PC-3 (cell line): Measurements from ENCODE around the gene MYH9. TPM values are rescaled to one million over a fixed set of nuclear protein-coding genes. Genes with fewer than 3 reads are reported as not detected.
A peak's percentile ranks its signal among the peaks of the same experiment; 100 is the strongest.

Experiments used
- ATAC-seq: fragments of 200-7000 bp; cut with Tn5 transposase; 2 replicates; pipeline ENCODE4 v1.9.1; 2020; ENCODE audit warnings: mild to moderate bottlenecking, moderate library complexity
- BruUV-seq: library from RNA; stranded (reverse); fragments of 400-500 nt; replicated peaks from 2 replicates; lab custom pipeline; 2021; lab: Mats Ljungman, UMichigan
- CTCF ChIA-PET: fragments of 300-600 bp; sonication (Branson Sonifier 250); formaldehyde crosslinking; loops from one replicate; lab custom pipeline; 2022; ENCODE audit warnings: antibody characterized with exemption; lab: Charles Lee
- POLR2A ChIA-PET: fragments of 300-600 bp; sonication (Branson Sonifier 250); formaldehyde crosslinking; loops from one replicate; lab custom pipeline; 2022; ENCODE audit warnings: antibody characterized with exemption; ENCODE audit not compliant: unreplicated experiment; lab: Charles Lee
- DNase-seq: peaks from one replicate; pipeline ENCODE4 v3.0.0-alpha.2; 2015
- H2AFZ ChIP-seq: fragments of 300-600 bp; sonication (generic); 2 replicates; pipeline ENCODE4 v1.6.0; 2016; ENCODE audit warnings: antibody characterized with exemption, low read length
- H3F3A ChIP-seq: fragments of 300-600 bp; sonication (generic); one replicate; pipeline ENCODE4 v1.6.0; 2017; ENCODE audit warnings: antibody characterized with exemption, low read length, control low read depth, mild to moderate bottlenecking; ENCODE audit not compliant: unreplicated experiment
- H3K27ac ChIP-seq: fragments of 300-600 bp; sonication (generic); 2 replicates; pipeline ENCODE4 v1.5.1; 2016; ENCODE audit warnings: mild to moderate bottlenecking, low read length
- H3K27me3 ChIP-seq: fragments of 300-600 bp; sonication (generic); 2 replicates; pipeline ENCODE4 v1.6.1; 2016; ENCODE audit warnings: low read length, mixed read lengths
- H3K36me3 ChIP-seq: fragments of 300-600 bp; sonication (generic); 2 replicates; pipeline ENCODE4 v1.6.1; 2016; ENCODE audit warnings: low read depth, mixed run types, low read length, mixed read lengths
- H3K4me1 ChIP-seq: fragments of 300-600 bp; sonication (generic); 2 replicates; pipeline ENCODE4 v1.5.1; 2016; ENCODE audit warnings: low read length; ENCODE audit not compliant: insufficient read depth
- H3K4me2 ChIP-seq: fragments of 300-600 bp; sonication (generic); 2 replicates; pipeline ENCODE4 v1.6.0; 2016; ENCODE audit warnings: low read length
- H3K4me3 ChIP-seq: fragments of 300-600 bp; sonication (generic); 2 replicates; pipeline ENCODE4 v1.5.1; 2016; ENCODE audit warnings: mild to moderate bottlenecking, low read length, mixed read lengths
- H3K79me2 ChIP-seq: fragments of 300-600 bp; sonication (generic); 2 replicates; pipeline ENCODE4 v1.6.1; 2017; ENCODE audit warnings: low read length, mixed read lengths
- H3K9ac ChIP-seq: fragments of 300-600 bp; sonication (generic); 2 replicates; pipeline ENCODE4 v1.6.0; 2016; ENCODE audit warnings: mild to moderate bottlenecking, low read length
- H3K9me2 ChIP-seq: fragments of 300-600 bp; sonication (generic); replicated peaks from 2 replicates; pipeline ENCODE4 v1.6.1; 2016; ENCODE audit warnings: mixed run types, low read length, mixed read lengths
- H3K9me3 ChIP-seq: fragments of 300-600 bp; sonication (generic); 2 replicates; pipeline ENCODE4 v1.6.1; 2016; ENCODE audit warnings: low read length, mixed read lengths
- H4K20me1 ChIP-seq: fragments of 300-600 bp; sonication (generic); 2 replicates; pipeline ENCODE4 v1.6.1; 2016; ENCODE audit warnings: low read length, mixed read lengths
- EZH2 ChIP-seq: fragments of 300-600 bp; sonication (generic); IDR thresholded peaks from one replicate; pipeline ENCODE4 v1.6.1; 2017; ENCODE audit warnings: antibody characterized with exemption, mild to moderate bottlenecking, low read length; ENCODE audit not compliant: unreplicated experiment
- EZH2phosphoT487 ChIP-seq: fragments of 300-600 bp; sonication (generic); IDR thresholded peaks from 2 replicates; pipeline ENCODE4 v1.6.1; 2018; ENCODE audit warnings: mild to moderate bottlenecking, antibody characterized with exemption, low read length, borderline replicate concordance
- intact Hi-C: fragments of 100-400 bp; cut with micrococcal nuclease; formaldehyde crosslinking; loops from 2 replicates; pipeline ENCODE4 v1.9.0; 2023
- total RNA-seq: library from RNA; depleted of rRNA; stranded (reverse); fragments of >200 nt; gene quantifications from 2 replicates; pipeline ENCODE4 v1.2.3, GENCODE V29; 2014
- TF ChIP-seq, protein P1 (sequence below): fragments of 300-600 bp; sonication (generic); conservative IDR thresholded peaks from 2 replicates; pipeline ENCODE4 v1.5.1; 2017; ENCODE audit warnings: antibody characterized with exemption, low read depth, mild to moderate bottlenecking, low read length

Gene MYH9
- total RNA-seq, 1 experiment from 2014 or later, result 357 TPM

DNA sequence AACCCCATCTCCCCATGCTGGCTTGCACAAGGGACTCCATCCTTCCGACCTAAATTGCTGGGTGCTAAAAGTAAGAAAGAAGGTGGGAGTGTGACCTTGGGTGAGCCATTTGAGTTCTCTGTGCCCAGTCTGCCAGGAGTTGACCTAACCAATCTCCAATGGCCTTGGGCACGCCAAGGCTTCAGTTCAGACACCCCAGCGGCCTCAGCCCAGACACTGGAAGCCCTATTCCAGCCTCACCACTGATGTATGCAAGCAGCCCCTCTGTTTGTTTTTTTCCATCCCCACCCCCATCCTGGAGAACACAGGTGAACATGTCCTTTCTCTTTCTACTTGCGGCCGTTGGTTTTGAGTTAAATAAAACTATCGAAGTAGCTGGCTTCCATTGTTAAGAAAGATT, 31.9 kb downstream of the MYH9 start:
- H3K36me3 ChIP-seq, result peaks cover 17% of the 10 kb centered on the region
- TF ChIP-seq EZH2phosphoT487, result no peak
- no peak for TF ChIP-seq EZH2
- TF ChIP-seq, protein P1, sequence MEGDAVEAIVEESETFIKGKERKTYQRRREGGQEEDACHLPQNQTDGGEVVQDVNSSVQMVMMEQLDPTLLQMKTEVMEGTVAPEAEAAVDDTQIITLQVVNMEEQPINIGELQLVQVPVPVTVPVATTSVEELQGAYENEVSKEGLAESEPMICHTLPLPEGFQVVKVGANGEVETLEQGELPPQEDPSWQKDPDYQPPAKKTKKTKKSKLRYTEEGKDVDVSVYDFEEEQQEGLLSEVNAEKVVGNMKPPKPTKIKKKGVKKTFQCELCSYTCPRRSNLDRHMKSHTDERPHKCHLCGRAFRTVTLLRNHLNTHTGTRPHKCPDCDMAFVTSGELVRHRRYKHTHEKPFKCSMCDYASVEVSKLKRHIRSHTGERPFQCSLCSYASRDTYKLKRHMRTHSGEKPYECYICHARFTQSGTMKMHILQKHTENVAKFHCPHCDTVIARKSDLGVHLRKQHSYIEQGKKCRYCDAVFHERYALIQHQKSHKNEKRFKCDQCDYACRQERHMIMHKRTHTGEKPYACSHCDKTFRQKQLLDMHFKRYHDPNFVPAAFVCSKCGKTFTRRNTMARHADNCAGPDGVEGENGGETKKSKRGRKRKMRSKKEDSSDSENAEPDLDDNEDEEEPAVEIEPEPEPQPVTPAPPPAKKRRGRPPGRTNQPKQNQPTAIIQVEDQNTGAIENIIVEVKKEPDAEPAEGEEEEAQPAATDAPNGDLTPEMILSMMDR, result no peak
- ATAC-seq, result no peak
- peaks cover 78% of the 10 kb centered on the region for H4K20me1 ChIP-seq
- ChIA-PET CTCF (interaction anchor here (0.6 kb wide), 1 partner anchor 9 kb away, joined by 13 read pairs; no protein-coding TSS in a partner anchor), POLR2A (interaction anchor here (0.5 to 0.6 kb wide), 2 partner anchors 15 to 104 kb away, joined by 3 read pairs; no protein-coding TSS in a partner anchor)
- no peaks in the 10 kb centered on the region for H3F3A ChIP-seq
- BruUV-seq, result no TSS peak
- H3K4me1 ChIP-seq, result peaks cover 70% of the 10 kb centered on the region
- no peak overlapping the region for H3K4me2 ChIP-seq
- H3K9me2 ChIP-seq, result no peaks in the 10 kb centered on the region
- no peak for DNase-seq
- no peaks in the 10 kb centered on the region for H3K27me3 ChIP-seq
- no peak overlapping the region for H2AFZ ChIP-seq
- no peak overlapping the region for H3K27ac ChIP-seq
- no peaks in the 10 kb centered on the region for H3K9me3 ChIP-seq
- H3K79me2 ChIP-seq, result peaks cover 100% of the 10 kb centered on the region
- no peak overlapping the region for H3K4me3 ChIP-seq
- H3K9ac ChIP-seq, result no peak overlapping the region
- intact Hi-C loops, result no loop called here

DNA sequence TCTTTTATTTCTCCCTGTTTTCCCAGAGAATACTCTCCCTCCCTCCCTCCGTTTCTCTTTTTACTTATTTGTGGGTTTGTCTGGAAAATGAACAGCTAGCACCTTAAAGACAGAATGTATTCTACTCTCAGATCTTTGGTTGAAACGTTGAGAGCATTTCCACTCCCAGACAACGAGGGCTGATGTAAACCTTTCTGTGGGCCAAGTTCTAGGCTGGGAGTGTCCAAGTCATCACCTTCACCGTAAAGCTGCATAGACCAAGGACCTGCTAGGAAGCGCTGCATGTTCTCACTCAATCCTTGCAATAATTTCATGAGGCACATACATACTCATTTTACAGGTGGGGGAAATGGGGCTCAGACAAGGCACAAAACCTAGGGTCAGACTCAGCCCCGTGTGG, 32.4 kb downstream of the MYH9 start:
- Histone ChIP-seq H3K4me3 (no peak overlapping the region), H2AFZ (no peak overlapping the region), H3K9me3 (no peaks in the 10 kb centered on the region), H3K9ac (no peak overlapping the region), H4K20me1 (peaks cover 80% of the 10 kb centered on the region), H3K36me3 (peaks cover 17% of the 10 kb centered on the region), H3K27ac (no peak overlapping the region), H3K4me1 (peaks cover 72% of the 10 kb centered on the region), H3K79me2 (peaks cover 100% of the 10 kb centered on the region), H3K9me2 (no peaks in the 10 kb centered on the region), H3K4me2 (no peak overlapping the region), H3F3A (no peaks in the 10 kb centered on the region), H3K27me3 (no peaks in the 10 kb centered on the region)
- no TSS peak for BruUV-seq
- intact Hi-C loops, result no loop called here
- TF ChIP-seq, protein P1, result no peak
- TF ChIP-seq EZH2 (no peak), EZH2phosphoT487 (no peak)
- ChIA-PET POLR2A (interaction anchor here (0.5 kb wide), 1 partner anchor 15 kb away, joined by 3 read pairs; no protein-coding TSS in a partner anchor), CTCF (interaction anchor here (0.6 kb wide), 1 partner anchor 10 kb away, joined by 13 read pairs; no protein-coding TSS in a partner anchor)
- DNase-seq (no peak), ATAC-seq (no peak)

DNA sequence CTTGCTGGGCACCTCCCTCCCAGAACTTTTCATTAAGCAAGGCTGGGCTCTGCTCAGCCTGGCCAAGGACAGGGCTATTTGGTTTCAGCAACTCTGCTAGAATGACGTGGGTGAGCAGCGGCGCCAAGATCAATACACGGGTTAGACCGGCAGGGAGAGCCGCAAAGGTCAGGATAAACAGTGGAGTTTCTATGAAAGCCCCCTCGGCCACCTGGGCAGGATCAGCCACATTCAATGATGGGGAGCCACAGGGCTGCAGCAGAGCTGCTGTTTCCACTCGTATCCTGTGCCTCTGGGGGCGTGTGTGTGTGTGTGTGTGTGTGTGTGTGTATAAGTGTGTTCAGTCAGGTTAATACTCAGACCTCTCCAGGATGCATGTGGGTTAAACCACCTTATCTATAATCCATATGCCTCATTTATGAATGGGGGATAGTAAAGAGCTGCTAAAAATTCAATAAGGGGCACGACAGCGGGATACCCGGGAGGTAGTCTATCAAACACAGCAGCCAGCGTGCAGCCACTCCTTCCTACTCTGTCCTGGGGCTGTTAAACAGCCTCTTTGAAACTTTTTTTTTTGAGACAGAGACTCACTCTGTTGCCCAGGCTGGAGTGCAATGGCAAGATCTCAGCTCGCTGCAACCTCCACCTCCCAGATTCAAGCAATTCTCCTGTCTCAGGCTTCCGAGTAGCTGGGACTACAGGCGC, 34.8 kb downstream of the MYH9 start:
- H3K9me2 ChIP-seq, result no peaks in the 10 kb centered on the region
- H4K20me1 ChIP-seq, result peaks cover 80% of the 10 kb centered on the region
- no peaks in the 10 kb centered on the region for H3F3A ChIP-seq
- BruUV-seq, result no TSS peak
- no peak overlapping the region for H2AFZ ChIP-seq
- peak overlapping the region; percentile 28 for H3K4me2 ChIP-seq
- H3K27me3 ChIP-seq, result no peaks in the 10 kb centered on the region
- H3K4me1 ChIP-seq, result peaks cover 57% of the 10 kb centered on the region
- peaks cover 17% of the 10 kb centered on the region; the same call in 1 of the 2 replicates for H3K36me3 ChIP-seq
- DNase-seq (no peak), ATAC-seq (peak; percentile 5)
- peaks cover 96% of the 10 kb centered on the region for H3K79me2 ChIP-seq
- ChIA-PET CTCF (no interaction called here), POLR2A (no interaction called here)
- H3K9ac ChIP-seq, result peak overlapping the region; percentile 40
- TF ChIP-seq EZH2, result no peak
- TF ChIP-seq, protein P1, result no peak
- no peak for TF ChIP-seq EZH2phosphoT487
- H3K4me3 ChIP-seq, result no peak overlapping the region
- H3K9me3 ChIP-seq, result no peaks in the 10 kb centered on the region
- peak overlapping the region; percentile 77 for H3K27ac ChIP-seq
- intact Hi-C loops, result no loop called here
